HG03108 (cell line): ENCODE results near the gene TWSG1.
"Not testable (repeated sequence)": the region's sequence is repeated elsewhere in the genome, so short reads cannot be mapped to it uniquely, and the experiment has no call there.

Experiments
- ATAC-seq: cut with Tn5 transposase; IDR thresholded peaks from one replicate; pipeline ENCODE4 v1.9.1; 2021; ENCODE audit warnings: moderate library complexity; ENCODE audit not compliant: unreplicated experiment

TWSG1 gene

DNA sequence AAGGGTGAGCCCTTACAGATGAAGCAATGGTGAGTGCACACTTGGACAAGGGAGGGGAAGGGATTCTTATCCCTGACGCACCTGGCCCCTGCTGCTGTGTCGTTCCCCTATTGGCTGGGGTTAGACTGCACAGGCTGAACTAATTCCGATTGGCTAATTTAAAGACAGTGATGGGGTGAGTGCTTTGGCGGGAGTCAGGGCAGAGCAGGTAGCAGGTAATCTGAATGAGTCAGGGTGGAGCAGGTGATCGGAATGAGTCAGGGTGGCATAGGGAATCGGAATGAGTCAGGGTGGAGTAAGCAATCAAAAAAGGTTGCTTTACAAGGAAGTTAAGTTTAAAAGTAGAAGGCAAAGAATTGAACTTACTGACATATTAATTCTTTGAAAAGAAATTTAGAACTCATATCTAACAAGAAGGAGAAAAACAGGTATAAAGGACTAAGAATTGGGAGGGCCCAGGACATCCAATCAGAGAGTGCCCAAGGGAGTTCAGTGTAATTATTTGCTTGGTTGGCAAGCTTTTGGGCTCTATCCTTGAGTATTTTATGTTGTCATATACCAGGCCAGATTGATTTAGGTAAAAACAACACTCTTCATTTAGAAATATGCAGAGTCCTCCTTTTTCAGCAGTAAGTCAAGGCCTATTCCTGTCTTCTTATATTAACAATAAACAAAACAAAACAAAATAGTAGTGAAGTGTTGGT, 88.4 kb downstream of the TWSG1 start:
- ATAC-seq, result no peak

GRCh38 chr18:9423648-9424047, 89.1 kb downstream of the TWSG1 start:
- not testable (repeated sequence) for ATAC-seq

DNA sequence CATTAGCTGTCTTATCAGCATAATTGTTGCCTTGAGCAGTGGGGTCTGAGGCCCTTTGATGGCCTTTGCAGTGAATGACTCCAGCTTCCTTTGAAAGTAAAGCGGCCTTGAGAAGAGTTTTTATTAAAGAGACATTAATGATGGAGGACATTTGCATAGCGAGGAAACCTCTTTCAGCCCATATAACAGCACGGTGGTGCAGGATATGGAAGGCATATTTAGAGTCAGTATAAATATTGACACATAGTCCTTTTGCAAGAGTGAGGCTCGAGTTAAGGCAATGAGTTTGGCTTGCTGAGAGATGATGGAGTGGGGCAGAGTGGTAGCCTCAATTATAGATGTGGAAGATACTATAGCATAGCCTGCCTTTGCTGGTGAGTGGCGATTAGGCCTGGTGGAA, 89.7 kb downstream of the TWSG1 start:
- not testable (repeated sequence) for ATAC-seq

GRCh38 chr18:9426753-9427152, 92.2 kb downstream of the TWSG1 start:
- ATAC-seq, result no peak

DNA sequence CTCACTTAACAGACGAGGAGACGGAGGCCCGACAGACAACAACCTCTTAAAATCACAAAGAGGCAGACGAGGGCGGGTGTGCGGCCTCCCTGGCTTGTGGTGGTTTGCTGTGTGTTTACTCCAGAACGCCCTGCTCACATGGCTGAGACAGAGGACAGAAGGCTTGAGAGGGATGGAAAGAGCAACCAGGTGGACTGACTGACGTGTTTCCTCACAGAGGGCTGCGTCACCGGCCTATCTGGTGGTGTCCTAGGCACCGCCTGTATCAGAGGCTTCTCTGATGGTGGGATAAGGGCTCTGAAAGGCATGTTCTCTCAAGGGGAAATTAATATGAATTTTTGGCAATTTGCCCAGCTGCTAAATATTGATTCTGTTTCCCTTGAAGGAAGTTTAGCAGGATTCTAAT, 93.7 kb downstream of the TWSG1 start:
- no peak for ATAC-seq

DNA sequence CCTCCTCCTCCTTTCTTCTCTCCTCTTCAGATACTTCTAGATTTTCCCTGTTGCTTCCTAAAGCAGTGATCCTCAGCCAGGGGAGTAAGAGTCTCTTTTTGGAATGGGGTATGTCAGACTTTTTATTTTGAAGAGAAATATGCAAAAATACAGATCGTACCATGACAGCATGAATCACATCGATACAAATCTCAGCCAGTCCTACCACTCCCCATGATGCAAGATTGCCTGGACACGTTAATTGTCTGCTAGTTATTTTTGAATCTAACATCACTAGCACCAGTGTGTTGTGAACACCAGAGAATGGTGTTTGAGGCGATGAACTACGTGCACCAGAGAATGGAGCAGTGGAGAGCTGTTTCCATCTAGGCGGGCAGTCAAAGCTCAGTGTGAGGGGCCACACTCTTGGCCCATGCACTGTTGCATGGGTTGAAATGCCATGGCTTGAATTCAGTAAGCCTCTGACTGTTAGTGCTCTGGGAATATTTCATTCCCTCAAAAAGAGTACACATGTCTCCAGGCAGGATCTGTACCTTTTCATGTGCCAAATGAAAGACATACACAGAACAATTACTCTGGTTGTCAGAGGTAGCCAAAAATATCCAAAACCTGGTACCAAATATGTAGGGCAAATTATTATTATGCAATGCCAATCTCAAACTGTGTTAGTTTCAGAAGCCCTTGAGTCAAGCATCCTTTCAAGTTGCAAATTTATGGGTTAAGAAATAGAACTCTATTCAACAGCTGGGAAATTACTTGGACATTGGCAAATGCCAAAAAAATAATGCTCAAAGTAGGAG, 94.5 kb downstream of the TWSG1 start:
- no peak for ATAC-seq

DNA sequence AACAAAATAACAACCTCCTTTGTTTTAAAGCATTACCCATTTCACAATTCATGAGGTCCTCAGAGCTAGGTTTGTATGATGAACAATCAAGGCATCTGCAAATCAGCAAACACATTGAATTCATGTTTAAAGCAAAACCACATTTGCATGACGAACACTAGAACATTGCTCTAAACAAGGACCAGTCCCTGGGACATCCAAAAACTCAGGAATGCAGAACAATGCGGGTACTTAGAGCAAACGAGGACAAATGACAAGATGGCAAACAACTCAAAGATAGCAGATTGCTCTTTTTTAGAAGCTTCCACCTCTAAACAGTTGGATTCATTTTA, 95.1 kb downstream of the TWSG1 start:
- no peak for ATAC-seq

GRCh38 chr18:9430315-9430714, 95.7 kb downstream of the TWSG1 start:
- ATAC-seq, result not testable (repeated sequence)

- no peak for ATAC-seq
Measured at GRCh38 chr18:9431296-9431695, 96.7 kb downstream of the TWSG1 start.

GRCh38 chr18:9433122-9433521, 98.5 kb downstream of the TWSG1 start:
- not testable (repeated sequence) for ATAC-seq

DNA sequence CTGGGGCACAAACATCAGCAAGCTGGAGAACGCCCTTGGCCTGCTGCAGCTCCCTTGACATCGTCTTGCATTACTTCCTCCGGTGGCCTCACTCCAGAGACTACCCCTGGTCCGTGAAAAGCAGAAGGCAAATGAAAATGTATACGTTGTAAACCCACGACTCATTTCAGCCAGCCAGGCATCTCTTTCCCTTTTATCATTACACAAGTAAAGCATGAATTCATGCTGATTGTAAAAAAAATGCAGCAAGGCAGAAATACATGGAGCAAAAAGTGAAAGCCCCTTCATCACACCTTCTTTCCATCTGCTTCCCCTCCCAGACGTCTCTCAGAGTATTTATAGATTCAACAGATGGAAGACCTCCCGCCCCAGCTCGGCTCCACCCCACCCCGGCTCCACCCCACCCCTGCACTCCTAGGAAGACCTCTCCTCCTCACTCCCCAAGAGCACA, 99.1 kb downstream of the TWSG1 start:
- no peak for ATAC-seq

- ATAC-seq, result no peak
Measured at GRCh38 chr18:9434122-9434701, 99.6 kb downstream of the TWSG1 start.

- no peak for ATAC-seq
Measured at GRCh38 chr18:9435041-9435440, 100.5 kb downstream of the TWSG1 start.

DNA sequence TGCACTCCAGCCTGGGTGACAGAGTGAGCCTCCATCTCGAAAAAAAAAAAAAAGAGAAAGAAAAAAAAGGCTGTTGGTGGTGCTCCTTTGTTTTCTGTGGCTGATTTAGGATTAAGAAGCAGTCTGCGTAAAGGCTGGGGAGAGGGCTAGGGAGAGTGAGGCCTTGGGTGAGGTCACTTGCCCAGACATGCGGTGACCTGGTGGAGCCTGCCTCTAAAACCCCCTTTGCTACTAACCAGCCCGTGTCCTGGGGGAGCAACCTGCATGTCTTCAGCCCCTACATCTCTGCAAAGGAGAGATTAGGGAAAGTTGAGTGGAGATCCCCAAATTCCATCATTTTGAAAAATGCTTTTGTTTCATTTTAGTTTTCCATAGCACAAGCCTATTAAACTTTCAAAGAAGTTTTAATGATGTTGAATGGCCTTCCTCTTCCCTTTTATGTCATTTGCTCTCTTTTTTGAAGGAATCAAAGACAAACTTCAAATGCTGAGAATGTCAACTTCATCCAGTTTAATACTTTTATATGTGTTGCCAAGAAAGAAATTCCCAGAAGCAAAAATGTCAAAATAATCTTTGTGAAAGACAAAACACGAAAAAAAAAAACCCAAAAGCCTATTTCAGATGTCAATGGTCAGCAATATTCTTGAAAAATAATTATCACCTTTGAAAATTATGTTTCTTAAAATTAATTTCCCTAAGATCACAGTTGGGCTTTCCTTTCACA, 101.8 kb downstream of the TWSG1 start:
- no peak for ATAC-seq

DNA sequence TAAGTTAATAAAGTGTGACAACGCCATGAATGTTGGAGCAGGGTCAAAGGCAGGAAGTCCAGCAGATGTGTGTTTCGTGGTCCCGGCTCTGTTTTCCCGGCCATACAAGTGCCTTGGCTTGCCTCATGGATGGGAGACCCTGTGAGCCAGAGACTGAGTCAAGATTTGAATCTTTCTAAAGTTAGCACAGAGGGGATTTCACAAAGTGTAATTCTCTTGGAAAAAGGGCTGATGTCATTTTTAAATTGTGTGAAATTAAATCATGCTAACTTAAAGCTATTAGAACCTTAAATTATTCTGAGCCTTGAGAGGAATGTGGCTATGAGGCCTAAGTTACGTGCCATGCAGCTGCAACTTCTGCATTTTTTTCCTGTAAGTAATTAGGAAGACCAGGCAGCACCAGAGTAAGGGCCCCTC, 102.5 kb downstream of the TWSG1 start:
- ATAC-seq, result no peak

GRCh38 chr18:9437672-9438071, 103.1 kb downstream of the TWSG1 start:
- no peak for ATAC-seq

DNA sequence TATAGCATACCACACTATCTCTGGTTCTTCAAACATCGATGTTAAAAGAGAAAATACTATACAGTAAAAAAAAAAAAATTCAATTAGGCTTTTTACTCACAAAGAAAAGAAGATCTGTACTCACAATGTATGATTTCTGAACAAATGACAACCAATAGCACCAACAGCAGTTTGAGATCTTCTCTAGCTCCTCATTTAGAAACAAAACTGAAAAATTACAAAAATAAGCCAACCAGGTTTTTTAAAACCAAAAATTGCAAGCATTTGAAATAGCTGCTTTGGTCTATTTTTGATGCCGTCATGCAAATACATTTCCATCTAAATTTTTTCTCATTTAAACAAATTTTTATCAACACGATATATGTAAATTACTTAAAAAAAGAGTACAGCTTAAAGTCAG, 106.5 kb downstream of the TWSG1 start:
- no peak for ATAC-seq

- ATAC-seq, result no peak
Measured at GRCh38 chr18:9444549-9444948, 110.0 kb downstream of the TWSG1 start.

DNA sequence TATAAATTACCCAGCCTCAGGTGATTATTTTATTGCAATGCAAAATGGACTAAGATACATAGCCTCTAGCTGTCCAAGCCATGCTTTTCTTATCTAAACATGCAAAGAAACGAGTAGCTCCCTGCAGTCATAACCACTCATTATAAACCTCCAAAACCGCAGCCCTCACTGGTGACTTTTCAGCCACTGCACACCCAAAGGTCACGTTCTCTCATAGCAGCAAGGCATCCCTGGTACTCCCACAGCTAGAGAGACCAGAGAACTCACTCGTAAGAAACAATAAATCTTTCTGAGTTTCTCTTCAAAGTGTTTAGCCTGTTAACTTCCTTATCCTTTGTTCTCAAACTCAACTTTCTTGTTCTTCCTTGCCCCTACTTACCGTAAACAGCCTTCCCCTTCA, 112.3 kb downstream of the TWSG1 start:
- no peak for ATAC-seq

GRCh38 chr18:9447334-9447733, 112.8 kb downstream of the TWSG1 start:
- ATAC-seq, result no peak

- ATAC-seq, result no peak
Measured at GRCh38 chr18:9449600-9450414, 115.2 kb downstream of the TWSG1 start.
